Loucy (cell line): ENCODE data around the gene SGSM2.

Experiments
- H2AFZ ChIP-seq: fragments of 200-600 bp; sonication (generic); 2 replicates; pipeline ENCODE4 v1.6.0; 2016; ENCODE audit warnings: antibody characterized with exemption, mild to moderate bottlenecking, low read length, moderate library complexity
- H3F3A ChIP-seq: fragments of 200-600 bp; 2 replicates; pipeline ENCODE4 v1.6.0; 2016; ENCODE audit warnings: antibody characterized with exemption, low read depth, mild to moderate bottlenecking
- H3K27me3 ChIP-seq: fragments of 200-600 bp; sonication (generic); 2 replicates; pipeline ENCODE4 v1.6.1; 2014; ENCODE audit warnings: low read length, mild to moderate bottlenecking; ENCODE audit not compliant: insufficient read depth, poor library complexity, severe bottlenecking
- H3K36me3 ChIP-seq: fragments of 200-600 bp; sonication (generic); 2 replicates; pipeline ENCODE4 v1.6.1; 2016; ENCODE audit warnings: low read length; ENCODE audit not compliant: insufficient read depth
- H3K4me1 ChIP-seq: fragments of 200-600 bp; sonication (generic); 2 replicates; pipeline ENCODE4 v1.5.1; 2014; ENCODE audit warnings: low read length, mild to moderate bottlenecking; ENCODE audit not compliant: insufficient read depth, poor library complexity, severe bottlenecking
- H3K4me2 ChIP-seq: fragments of 200-600 bp; sonication (generic); 2 replicates; pipeline ENCODE4 v1.6.0; 2014; ENCODE audit warnings: antibody characterized with exemption, low read length, low read depth, mild to moderate bottlenecking; ENCODE audit not compliant: poor library complexity, severe bottlenecking
- H3K4me3 ChIP-seq: fragments of 200-600 bp; sonication (generic); 2 replicates; pipeline ENCODE4 v1.5.1; 2014; ENCODE audit warnings: low read length, mild to moderate bottlenecking, mixed read lengths; ENCODE audit not compliant: poor library complexity, severe bottlenecking
- H3K79me2 ChIP-seq: fragments of 200-600 bp; sonication (generic); 2 replicates; pipeline ENCODE4 v1.6.1; 2014; ENCODE audit warnings: low read length; ENCODE audit not compliant: insufficient read depth
- H3K9ac ChIP-seq: fragments of 200-600 bp; sonication (generic); 2 replicates; pipeline ENCODE4 v1.6.0; 2014; ENCODE audit warnings: mild to moderate bottlenecking, low read depth, low read length, moderate library complexity; ENCODE audit not compliant: poor library complexity, severe bottlenecking
- H3K9me2 ChIP-seq: fragments of 200-600 bp; sonication (generic); replicated peaks from 2 replicates; pipeline ENCODE4 v1.6.1; 2016; ENCODE audit warnings: low read depth, low read length, mixed read lengths
- H3K9me3 ChIP-seq: fragments of 200-600 bp; sonication (generic); 2 replicates; pipeline ENCODE4 v1.6.1; 2014; ENCODE audit warnings: mild to moderate bottlenecking, antibody characterized with exemption, low read length, low read depth; ENCODE audit not compliant: insufficient read depth
- H4K20me1 ChIP-seq: fragments of 200-600 bp; sonication (generic); 2 replicates; pipeline ENCODE4 v1.6.0; 2014; ENCODE audit warnings: antibody characterized with exemption, low read length, mild to moderate bottlenecking; ENCODE audit not compliant: insufficient read depth, poor library complexity, severe bottlenecking
- EZH2phosphoT487 ChIP-seq: fragments of 200-600 bp; IDR thresholded peaks from 2 replicates; pipeline ENCODE4 v1.6.1; 2018; ENCODE audit warnings: antibody characterized with exemption, mild to moderate bottlenecking, moderate library complexity, borderline replicate concordance
- TF ChIP-seq, protein P1 (sequence below): fragments of 200-600 bp; sonication (generic); conservative IDR thresholded peaks from 2 replicates; pipeline ENCODE4 v1.5.1; 2014; ENCODE audit warnings: mild to moderate bottlenecking, antibody characterized with exemption, low read length

Gene SGSM2

GRCh38 chr17:2366747-2367494 lies 29.6 kb downstream of the SGSM2 start:
- Histone ChIP-seq H3K9ac (no peak overlapping the region), H2AFZ (no peak overlapping the region), H3F3A (no peaks in the 10 kb centered on the region), H4K20me1 (no peaks in the 10 kb centered on the region), H3K4me3 (no peak overlapping the region), H3K36me3 (peaks cover 6% of the 10 kb centered on the region; the same call in 1 of the 2 replicates), H3K79me2 (no peaks in the 10 kb centered on the region), H3K4me1 (peaks cover 6% of the 10 kb centered on the region), H3K9me3 (no peaks in the 10 kb centered on the region), H3K9me2 (no peaks in the 10 kb centered on the region), H3K4me2 (no peak overlapping the region), H3K27me3 (no peaks in the 10 kb centered on the region)
- no peak for TF ChIP-seq EZH2phosphoT487

DNA sequence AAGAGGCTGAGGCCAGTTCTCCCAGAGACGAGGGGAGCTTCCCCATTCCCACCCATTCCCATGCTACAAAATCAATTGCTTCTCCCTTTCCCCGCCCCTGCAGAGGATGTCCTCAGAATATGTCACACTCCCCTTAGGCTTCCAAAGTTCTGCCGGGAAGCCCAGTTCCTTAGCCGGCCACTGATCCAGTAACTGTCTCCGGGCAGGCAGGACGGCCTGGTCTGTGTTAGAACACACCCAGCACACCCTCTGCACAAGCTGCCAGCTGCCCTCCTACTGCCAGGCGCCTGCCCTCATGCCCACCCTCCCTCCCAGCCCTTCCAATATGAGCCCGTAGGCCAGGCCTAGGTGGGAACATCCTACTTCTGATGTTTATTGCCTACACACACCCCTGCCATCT lies 31.1 kb downstream of the SGSM2 start:
- peaks cover 6% of the 10 kb centered on the region; the same call in 1 of the 2 replicates for H3K36me3 ChIP-seq
- H3K4me1 ChIP-seq = peaks cover 6% of the 10 kb centered on the region
- H3K79me2 ChIP-seq = no peaks in the 10 kb centered on the region
- no peak overlapping the region for H3K9ac ChIP-seq
- H3K4me3 ChIP-seq = no peak overlapping the region
- H2AFZ ChIP-seq = no peak overlapping the region
- no peaks in the 10 kb centered on the region for H3K9me3 ChIP-seq
- H3K9me2 ChIP-seq = no peaks in the 10 kb centered on the region
- no peak for TF ChIP-seq EZH2phosphoT487
- TF ChIP-seq, protein P1, sequence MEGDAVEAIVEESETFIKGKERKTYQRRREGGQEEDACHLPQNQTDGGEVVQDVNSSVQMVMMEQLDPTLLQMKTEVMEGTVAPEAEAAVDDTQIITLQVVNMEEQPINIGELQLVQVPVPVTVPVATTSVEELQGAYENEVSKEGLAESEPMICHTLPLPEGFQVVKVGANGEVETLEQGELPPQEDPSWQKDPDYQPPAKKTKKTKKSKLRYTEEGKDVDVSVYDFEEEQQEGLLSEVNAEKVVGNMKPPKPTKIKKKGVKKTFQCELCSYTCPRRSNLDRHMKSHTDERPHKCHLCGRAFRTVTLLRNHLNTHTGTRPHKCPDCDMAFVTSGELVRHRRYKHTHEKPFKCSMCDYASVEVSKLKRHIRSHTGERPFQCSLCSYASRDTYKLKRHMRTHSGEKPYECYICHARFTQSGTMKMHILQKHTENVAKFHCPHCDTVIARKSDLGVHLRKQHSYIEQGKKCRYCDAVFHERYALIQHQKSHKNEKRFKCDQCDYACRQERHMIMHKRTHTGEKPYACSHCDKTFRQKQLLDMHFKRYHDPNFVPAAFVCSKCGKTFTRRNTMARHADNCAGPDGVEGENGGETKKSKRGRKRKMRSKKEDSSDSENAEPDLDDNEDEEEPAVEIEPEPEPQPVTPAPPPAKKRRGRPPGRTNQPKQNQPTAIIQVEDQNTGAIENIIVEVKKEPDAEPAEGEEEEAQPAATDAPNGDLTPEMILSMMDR = no peak
- H3F3A ChIP-seq = no peaks in the 10 kb centered on the region
- H3K4me2 ChIP-seq = no peak overlapping the region
- no peaks in the 10 kb centered on the region for H3K27me3 ChIP-seq
- H4K20me1 ChIP-seq = no peaks in the 10 kb centered on the region

GRCh38 chr17:2369039-2369438 lies 31.7 kb downstream of the SGSM2 start:
- TF ChIP-seq, protein P1 = no peak
- no peak for TF ChIP-seq EZH2phosphoT487
- peaks cover 6% of the 10 kb centered on the region for H3K4me1 ChIP-seq
- no peak overlapping the region for H2AFZ ChIP-seq
- no peak overlapping the region for H3K9ac ChIP-seq
- no peaks in the 10 kb centered on the region for H4K20me1 ChIP-seq
- no peak overlapping the region for H3K4me3 ChIP-seq
- H3K36me3 ChIP-seq = peaks cover 6% of the 10 kb centered on the region; the same call in 1 of the 2 replicates
- no peaks in the 10 kb centered on the region for H3K79me2 ChIP-seq
- no peaks in the 10 kb centered on the region for H3F3A ChIP-seq
- no peaks in the 10 kb centered on the region for H3K9me3 ChIP-seq
- H3K4me2 ChIP-seq = no peak overlapping the region
- no peaks in the 10 kb centered on the region for H3K27me3 ChIP-seq
- H3K9me2 ChIP-seq = no peaks in the 10 kb centered on the region
